ENCODE measurements around the gene RIT1.

The RIT1 gene

GRCh38 chr1:155889566-155889965 is 21.6 kb downstream of the RIT1 start:
- no peaks in the 10 kb centered on the region for H3F3A ChIP-seq (ENCODE audit: insufficient read depth, low read length)

DNA sequence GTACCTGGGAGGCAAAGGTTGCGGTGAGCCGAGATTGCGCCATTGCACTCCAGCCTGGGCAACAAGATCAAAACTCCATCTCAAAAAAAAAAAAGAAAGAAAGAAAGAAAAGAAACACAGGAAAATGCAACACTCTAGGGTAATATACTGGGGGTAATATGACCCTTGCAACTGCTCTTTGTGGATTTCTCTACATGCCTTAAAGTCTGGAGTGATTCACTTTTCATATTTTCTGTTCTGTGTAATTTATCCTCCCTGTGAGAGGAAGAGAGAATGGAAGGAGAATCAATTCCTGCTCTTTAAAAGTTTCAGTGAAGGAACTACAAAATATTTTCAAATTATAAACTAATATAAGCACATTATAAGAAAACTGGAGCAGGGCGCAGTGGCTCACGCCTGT is 22.7 kb downstream of the RIT1 start:
- Histone ChIP-seq H3K4me1 (ENCODE audit: low read length) (no peaks in the 10 kb centered on the region; the same call in 1 of the 2 replicates), H3K4me3 (ENCODE audit: low read length) (no peak overlapping the region), H3F3A (ENCODE audit: insufficient read depth, low read length) (no peaks in the 10 kb centered on the region), H3K27ac (ENCODE audit: low read length) (no peak overlapping the region), H3K9ac (ENCODE audit: low read length) (no peak overlapping the region), H3K27me3 (replicated peaks; ENCODE audit: insufficient read depth, low read length) (no peaks in the 10 kb centered on the region), H2AFZ (ENCODE audit: low read length) (no peak overlapping the region), H3K9me3 (replicated peaks; ENCODE audit: insufficient read depth, low read length) (no peaks in the 10 kb centered on the region), H3K9me2 (replicated peaks; ENCODE audit: insufficient read depth, low read length) (no peaks in the 10 kb centered on the region), H3K4me2 (ENCODE audit: low read depth, low read length) (no peak overlapping the region), H3K79me2 (ENCODE audit: low read length) (no peaks in the 10 kb centered on the region), H3K36me3 (replicated peaks; ENCODE audit: insufficient read depth, low read length) (no peaks in the 10 kb centered on the region), H4K20me1 (ENCODE audit: insufficient read depth, low read length) (no peaks in the 10 kb centered on the region)
- TF ChIP-seq CTCF (IDR thresholded peaks at IDR 0.05; ENCODE audit: low read length) (no peak), EZH2phosphoT487 (IDR thresholded peaks at IDR 0.05; ENCODE audit: low read length) (no peak), EZH2 (optimal IDR thresholded peaks at IDR 0.05; ENCODE audit: low read depth, low read length) (no peak)
- no peak for DNase-seq

More at GRCh38 chr1:155889566-155889965, 21.6 kb downstream of the RIT1 start:
- TF ChIP-seq CTCF (IDR thresholded peaks at IDR 0.05; ENCODE audit: low read length) (no peak), EZH2phosphoT487 (IDR thresholded peaks at IDR 0.05; ENCODE audit: low read length) (no peak), EZH2 (optimal IDR thresholded peaks at IDR 0.05; ENCODE audit: low read depth, low read length) (no peak)
- Histone ChIP-seq H3K4me2 (ENCODE audit: low read depth, low read length) (no peak overlapping the region), H3K27me3 (replicated peaks; ENCODE audit: insufficient read depth, low read length) (no peaks in the 10 kb centered on the region), H3K9me2 (replicated peaks; ENCODE audit: insufficient read depth, low read length) (no peaks in the 10 kb centered on the region), H3K9me3 (replicated peaks; ENCODE audit: insufficient read depth, low read length) (no peaks in the 10 kb centered on the region), H3K27ac (ENCODE audit: low read length) (no peak overlapping the region), H3K9ac (ENCODE audit: low read length) (no peak overlapping the region), H3K4me1 (ENCODE audit: low read length) (no peaks in the 10 kb centered on the region; the same call in 1 of the 2 replicates), H3K4me3 (ENCODE audit: low read length) (no peak overlapping the region), H3K79me2 (ENCODE audit: low read length) (no peaks in the 10 kb centered on the region), H4K20me1 (ENCODE audit: insufficient read depth, low read length) (no peaks in the 10 kb centered on the region), H3K36me3 (replicated peaks; ENCODE audit: insufficient read depth, low read length) (no peaks in the 10 kb centered on the region), H2AFZ (ENCODE audit: low read length) (no peak overlapping the region)
- DNase-seq: no peak

GRCh38 chr1:155884982-155885381 is 26.2 kb downstream of the RIT1 start:
- no peaks in the 10 kb centered on the region for H3K9me3 ChIP-seq (replicated peaks; ENCODE audit: insufficient read depth, low read length)
- no peaks in the 10 kb centered on the region for H4K20me1 ChIP-seq (ENCODE audit: insufficient read depth, low read length)
- no peaks in the 10 kb centered on the region for H3K4me1 ChIP-seq (ENCODE audit: low read length)
- no peak overlapping the region for H3K27ac ChIP-seq (ENCODE audit: low read length)
- H3K27me3 ChIP-seq (replicated peaks; ENCODE audit: insufficient read depth, low read length): no peaks in the 10 kb centered on the region
- H3K36me3 ChIP-seq (replicated peaks; ENCODE audit: insufficient read depth, low read length): no peaks in the 10 kb centered on the region
- no peaks in the 10 kb centered on the region for H3F3A ChIP-seq (ENCODE audit: insufficient read depth, low read length)
- DNase-seq: no peak
- no peaks in the 10 kb centered on the region for H3K79me2 ChIP-seq (ENCODE audit: low read length)
- TF ChIP-seq EZH2phosphoT487 (IDR thresholded peaks at IDR 0.05; ENCODE audit: low read length) (no peak), CTCF (IDR thresholded peaks at IDR 0.05; ENCODE audit: low read length) (no peak), EZH2 (optimal IDR thresholded peaks at IDR 0.05; ENCODE audit: low read depth, low read length) (no peak)
- no peak overlapping the region for H2AFZ ChIP-seq (ENCODE audit: low read length)
- no peak overlapping the region for H3K9ac ChIP-seq (ENCODE audit: low read length)
- H3K9me2 ChIP-seq (replicated peaks; ENCODE audit: insufficient read depth, low read length): no peaks in the 10 kb centered on the region
- no peak overlapping the region for H3K4me3 ChIP-seq (ENCODE audit: low read length)
- no peak overlapping the region for H3K4me2 ChIP-seq (ENCODE audit: low read depth, low read length)

Measured in MM.1S (cell line).